ENCODE data around the gene AVEN.

- no peak for TF ChIP-seq CTCF (IDR thresholded peaks at IDR 0.05)
- TF ChIP-seq POLR2A (IDR thresholded peaks at IDR 0.05) = no peak
Measured at GRCh38 chr15:33865416-33865815, 173.6 kb downstream of the AVEN start.
